PFSK-1 (cell line): ENCODE data around the gene RAPH1.

Experiments
- POLR2AphosphoS5 ChIP-seq: IDR thresholded peaks from 2 replicates; pipeline ENCODE4 v1.6.1; 2012; ENCODE audit warnings: low read depth, mild to moderate bottlenecking, control low read depth, low read length, moderate library complexity
- SIN3A ChIP-seq: IDR thresholded peaks from 2 replicates; pipeline ENCODE4 v1.6.1; 2012; ENCODE audit warnings: mild to moderate bottlenecking, low read length, moderate library complexity, borderline replicate concordance; ENCODE audit not compliant: insufficient read depth
- TAF1 ChIP-seq: IDR thresholded peaks from 2 replicates; pipeline ENCODE4 v1.6.1; 2012; ENCODE audit warnings: low read length, control low read depth, borderline replicate concordance; ENCODE audit not compliant: insufficient read depth
- TF ChIP-seq, protein P1 (sequence below), 2 experiments: IDR thresholded peaks; 2 replicates each; pipeline versions ENCODE4 v1.6.1 to v1.8.0; 2011 to 2012; ENCODE audit warnings: low read depth in 2 of 2, low read length in 2 of 2, control low read depth in 1 of 2, inconsistent platforms in 1 of 2, mild to moderate bottlenecking in 1 of 2, moderate library complexity in 1 of 2; ENCODE audit not compliant: insufficient read depth in 1 of 2

DNA sequence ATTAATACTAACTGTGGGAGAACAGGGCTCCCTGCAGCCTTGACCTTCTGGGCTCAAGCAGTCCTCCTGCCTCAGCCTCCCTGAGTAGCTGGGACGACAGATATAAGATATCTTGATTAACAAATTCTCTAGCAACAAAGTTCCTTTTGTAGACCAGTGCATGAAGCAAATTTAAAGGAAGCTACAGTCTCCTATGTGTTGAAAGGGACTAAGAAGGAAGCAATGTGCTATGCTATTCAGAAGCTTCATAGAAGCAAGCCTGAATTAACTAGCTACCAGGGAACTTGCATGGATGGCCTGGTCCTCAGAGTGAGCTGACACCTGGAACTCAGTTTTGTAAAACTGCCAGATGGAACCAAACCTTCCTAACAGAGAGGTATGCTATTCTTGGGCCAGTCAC, 33.2 kb downstream of the RAPH1 start:
- no peak for TF ChIP-seq SIN3A
- TF ChIP-seq, protein P1, sequence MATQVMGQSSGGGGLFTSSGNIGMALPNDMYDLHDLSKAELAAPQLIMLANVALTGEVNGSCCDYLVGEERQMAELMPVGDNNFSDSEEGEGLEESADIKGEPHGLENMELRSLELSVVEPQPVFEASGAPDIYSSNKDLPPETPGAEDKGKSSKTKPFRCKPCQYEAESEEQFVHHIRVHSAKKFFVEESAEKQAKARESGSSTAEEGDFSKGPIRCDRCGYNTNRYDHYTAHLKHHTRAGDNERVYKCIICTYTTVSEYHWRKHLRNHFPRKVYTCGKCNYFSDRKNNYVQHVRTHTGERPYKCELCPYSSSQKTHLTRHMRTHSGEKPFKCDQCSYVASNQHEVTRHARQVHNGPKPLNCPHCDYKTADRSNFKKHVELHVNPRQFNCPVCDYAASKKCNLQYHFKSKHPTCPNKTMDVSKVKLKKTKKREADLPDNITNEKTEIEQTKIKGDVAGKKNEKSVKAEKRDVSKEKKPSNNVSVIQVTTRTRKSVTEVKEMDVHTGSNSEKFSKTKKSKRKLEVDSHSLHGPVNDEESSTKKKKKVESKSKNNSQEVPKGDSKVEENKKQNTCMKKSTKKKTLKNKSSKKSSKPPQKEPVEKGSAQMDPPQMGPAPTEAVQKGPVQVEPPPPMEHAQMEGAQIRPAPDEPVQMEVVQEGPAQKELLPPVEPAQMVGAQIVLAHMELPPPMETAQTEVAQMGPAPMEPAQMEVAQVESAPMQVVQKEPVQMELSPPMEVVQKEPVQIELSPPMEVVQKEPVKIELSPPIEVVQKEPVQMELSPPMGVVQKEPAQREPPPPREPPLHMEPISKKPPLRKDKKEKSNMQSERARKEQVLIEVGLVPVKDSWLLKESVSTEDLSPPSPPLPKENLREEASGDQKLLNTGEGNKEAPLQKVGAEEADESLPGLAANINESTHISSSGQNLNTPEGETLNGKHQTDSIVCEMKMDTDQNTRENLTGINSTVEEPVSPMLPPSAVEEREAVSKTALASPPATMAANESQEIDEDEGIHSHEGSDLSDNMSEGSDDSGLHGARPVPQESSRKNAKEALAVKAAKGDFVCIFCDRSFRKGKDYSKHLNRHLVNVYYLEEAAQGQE (IDR thresholded peaks at IDR 0.05; ENCODE audit: insufficient read depth in 1 of 2, low read depth in 2 of 2, low read length in 2 of 2) = no peak
- no peak for TF ChIP-seq POLR2AphosphoS5
- TF ChIP-seq TAF1 = no peak
